ENCODE measurements around the gene LRP1. TPM values are rescaled to one million over a fixed set of nuclear protein-coding genes. Genes with fewer than 3 reads are reported as not detected.
A peak's percentile ranks its signal among the peaks of the same experiment; 100 is the strongest.

The LRP1 gene
- total RNA-seq, 1 experiment from 2014 or later, result 5.8 TPM

- DNase-seq (ENCODE audit: low spot score), result no peak
Measured at GRCh38 chr12:57211791-57212700, 83.8 kb downstream of the LRP1 start.

GRCh38 chr12:57212701-57213057, 84.4 kb downstream of the LRP1 start:
- DNase-seq (ENCODE audit: low spot score), result no peak

GRCh38 chr12:57213058-57213715, 84.9 kb downstream of the LRP1 start:
- DNase-seq (ENCODE audit: low spot score), result peak; percentile 86

- no peak for DNase-seq (ENCODE audit: low spot score)
Measured at GRCh38 chr12:57213763-57214397, 85.6 kb downstream of the LRP1 start.

- peak; percentile 51 for DNase-seq (ENCODE audit: low spot score)
Measured at GRCh38 chr12:57214398-57214781, 86.1 kb downstream of the LRP1 start.

GRCh38 chr12:57215065-57215464, 86.8 kb downstream of the LRP1 start:
- DNase-seq (ENCODE audit: low spot score), result no peak

GRCh38 chr12:57215668-57216013, 87.4 kb downstream of the LRP1 start:
- DNase-seq (ENCODE audit: low spot score), result no peak

- no peak for DNase-seq (ENCODE audit: low spot score)
Measured at GRCh38 chr12:57216014-57216911, 88.0 kb downstream of the LRP1 start, which contains the start of gene NXPH4. Gene NXPH4, plus strand, starts transcription at chr12:57216794. Its CDS starts 176 bp downstream, at chr12:57216970.

- DNase-seq (ENCODE audit: low spot score), result no peak
Measured at GRCh38 chr12:57216921-57217879, 88.9 kb downstream of the LRP1 start.

GRCh38 chr12:57218030-57218853, 90.0 kb downstream of the LRP1 start:
- no peak for DNase-seq (ENCODE audit: low spot score)

GRCh38 chr12:57219205-57219992, 91.1 kb downstream of the LRP1 start:
- DNase-seq (ENCODE audit: low spot score), result no peak

GRCh38 chr12:57219993-57220754, 91.9 kb downstream of the LRP1 start:
- no peak for DNase-seq (ENCODE audit: low spot score)

GRCh38 chr12:57220770-57221168, 92.5 kb downstream of the LRP1 start:
- DNase-seq (ENCODE audit: low spot score), result no peak

GRCh38 chr12:57221169-57221917, 93.1 kb downstream of the LRP1 start:
- DNase-seq (ENCODE audit: low spot score), result no peak

GRCh38 chr12:57222286-57223190, 94.3 kb downstream of the LRP1 start:
- no peak for DNase-seq (ENCODE audit: low spot score)

Measured in H4 (cell line).